ENCODE results near the gene SLC25A43.
"Not testable (repeated sequence)": the region's sequence is repeated elsewhere in the genome, so short reads cannot be mapped to it uniquely, and the experiment has no call there.

The SLC25A43 gene

GRCh38 chrX:119423631-119424030 is 24.5 kb downstream of the SLC25A43 start:
- peaks cover 25% of the 10 kb centered on the region for H3K4me1 Mint-ChIP-seq

GRCh38 chrX:119424999-119425398 is 25.9 kb downstream of the SLC25A43 start:
- Mint-ChIP-seq H3K36me3 (peaks cover 11% of the 10 kb centered on the region), H3K4me1 (peaks cover 25% of the 10 kb centered on the region)

More at GRCh38 chrX:119423631-119424030, 24.5 kb downstream of the SLC25A43 start:
- H3K27ac Mint-ChIP-seq: no peak overlapping the region
- H3K9me3 Mint-ChIP-seq: no peaks in the 10 kb centered on the region
- no peak for ATAC-seq
- H3K36me3 Mint-ChIP-seq: peaks cover 18% of the 10 kb centered on the region
- no peak overlapping the region for H3K4me3 Mint-ChIP-seq
- no peaks in the 10 kb centered on the region for H3K27me3 Mint-ChIP-seq

GRCh38 chrX:119427024-119427794 is 28.1 kb downstream of the SLC25A43 start:
- H3K27me3 Mint-ChIP-seq: no peaks in the 10 kb centered on the region
- peaks cover 25% of the 10 kb centered on the region for H3K4me1 Mint-ChIP-seq
- peak; percentile 97 for ATAC-seq
- no peaks in the 10 kb centered on the region for H3K9me3 Mint-ChIP-seq
- H3K27ac Mint-ChIP-seq: peak overlapping the region; percentile 78
- H3K36me3 Mint-ChIP-seq: peaks cover 18% of the 10 kb centered on the region
- H3K4me3 Mint-ChIP-seq: no peak overlapping the region

More at GRCh38 chrX:119424999-119425398, 25.9 kb downstream of the SLC25A43 start:
- Mint-ChIP-seq H3K4me3 (no peak overlapping the region), H3K9me3 (no peaks in the 10 kb centered on the region), H3K27ac (peak overlapping the region; percentile 78), H3K27me3 (no peaks in the 10 kb centered on the region)
- no peak for ATAC-seq

DNA sequence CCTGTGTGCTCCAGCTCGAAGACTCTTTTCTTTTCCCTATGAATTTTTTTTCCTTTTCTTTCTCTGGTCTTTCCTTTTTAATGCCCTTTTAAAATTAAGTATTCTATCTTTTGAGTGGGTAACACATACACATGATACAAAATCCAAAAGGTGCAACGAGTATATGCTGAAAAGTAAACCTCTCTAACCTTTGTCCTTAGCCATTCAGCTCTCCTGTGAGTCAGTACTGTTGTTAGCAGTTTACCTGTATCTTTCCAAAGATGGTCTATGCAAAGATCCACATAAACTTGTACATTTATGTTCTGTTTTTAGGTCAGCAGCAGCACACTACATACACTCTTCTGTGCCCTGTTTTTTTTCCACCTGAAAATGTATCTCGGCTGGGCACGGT is 28.7 kb downstream of the SLC25A43 start:
- peaks cover 25% of the 10 kb centered on the region for H3K4me1 Mint-ChIP-seq
- H3K4me3 Mint-ChIP-seq: no peak overlapping the region
- H3K36me3 Mint-ChIP-seq: peaks cover 12% of the 10 kb centered on the region
- no peaks in the 10 kb centered on the region for H3K9me3 Mint-ChIP-seq
- ATAC-seq: no peak
- H3K27me3 Mint-ChIP-seq: no peaks in the 10 kb centered on the region
- peak overlapping the region; percentile 78 for H3K27ac Mint-ChIP-seq

- H3K9me3 Mint-ChIP-seq: no peaks in the 10 kb centered on the region
- ATAC-seq: no peak
- H3K27me3 Mint-ChIP-seq: no peaks in the 10 kb centered on the region
- H3K36me3 Mint-ChIP-seq: peaks cover 23% of the 10 kb centered on the region
- no peak overlapping the region for H3K27ac Mint-ChIP-seq
- no peak overlapping the region for H3K4me3 Mint-ChIP-seq
- H3K4me1 Mint-ChIP-seq: peaks cover 25% of the 10 kb centered on the region
Observed at GRCh38 chrX:119429471-119429870, 30.3 kb downstream of the SLC25A43 start.

- H3K27me3 Mint-ChIP-seq, ATAC-seq: not testable (repeated sequence)
Observed at GRCh38 chrX:119441295-119441694, 42.2 kb downstream of the SLC25A43 start.

GRCh38 chrX:119442286-119442685 is 43.1 kb downstream of the SLC25A43 start:
- ATAC-seq: no peak

More at GRCh38 chrX:119441295-119441694, 42.2 kb downstream of the SLC25A43 start:
- not testable (repeated sequence) for H3K4me1 Mint-ChIP-seq, H3K9me3 Mint-ChIP-seq, H3K36me3 Mint-ChIP-seq, H3K4me3 Mint-ChIP-seq, H3K27ac Mint-ChIP-seq

GRCh38 chrX:119453202-119453601 is 54.1 kb downstream of the SLC25A43 start:
- no peak for ATAC-seq
- no peaks in the 10 kb centered on the region for H3K9me3 Mint-ChIP-seq
- no peaks in the 10 kb centered on the region for H3K27me3 Mint-ChIP-seq
- no peak overlapping the region for H3K27ac Mint-ChIP-seq
- peaks cover 39% of the 10 kb centered on the region for H3K36me3 Mint-ChIP-seq
- H3K4me1 Mint-ChIP-seq: no peaks in the 10 kb centered on the region
- H3K4me3 Mint-ChIP-seq: no peak overlapping the region

More at GRCh38 chrX:119442286-119442685, 43.1 kb downstream of the SLC25A43 start:
- no peaks in the 10 kb centered on the region for H3K36me3 Mint-ChIP-seq
- H3K9me3 Mint-ChIP-seq: no peaks in the 10 kb centered on the region
- no peak overlapping the region for H3K27ac Mint-ChIP-seq
- no peak overlapping the region for H3K4me3 Mint-ChIP-seq
- H3K27me3 Mint-ChIP-seq: no peaks in the 10 kb centered on the region
- H3K4me1 Mint-ChIP-seq: no peaks in the 10 kb centered on the region

DNA sequence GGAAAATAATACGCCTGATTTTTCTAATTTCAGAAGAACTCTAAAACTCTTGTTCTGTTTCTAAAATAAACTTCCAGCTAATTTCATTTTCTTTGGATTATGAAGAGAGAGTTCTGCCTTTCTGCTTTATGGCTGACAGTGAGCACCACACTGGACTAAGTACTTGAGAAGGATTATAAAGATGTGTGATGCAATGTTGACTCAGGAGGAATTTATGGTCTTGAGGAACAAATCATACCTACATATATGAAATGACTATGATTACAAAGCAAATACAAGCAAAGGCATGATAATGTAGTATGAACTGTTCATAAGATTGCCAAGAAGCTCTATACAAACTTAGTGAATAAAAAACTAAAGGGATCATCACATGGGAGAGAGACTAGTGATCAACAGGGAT is 56.1 kb downstream of the SLC25A43 start:
- Mint-ChIP-seq H3K27ac (no peak overlapping the region), H3K4me1 (no peaks in the 10 kb centered on the region), H3K36me3 (peaks cover 35% of the 10 kb centered on the region), H3K4me3 (no peak overlapping the region), H3K27me3 (no peaks in the 10 kb centered on the region), H3K9me3 (no peaks in the 10 kb centered on the region)
- no peak for ATAC-seq

- Mint-ChIP-seq H3K27ac (peak overlapping the region; percentile 13), H3K9me3 (no peaks in the 10 kb centered on the region), H3K4me1 (no peaks in the 10 kb centered on the region), H3K27me3 (no peaks in the 10 kb centered on the region), H3K4me3 (no peak overlapping the region), H3K36me3 (peaks cover 11% of the 10 kb centered on the region)
- ATAC-seq: no peak
Observed at GRCh38 chrX:119459181-119459580, 60.0 kb downstream of the SLC25A43 start.

DNA sequence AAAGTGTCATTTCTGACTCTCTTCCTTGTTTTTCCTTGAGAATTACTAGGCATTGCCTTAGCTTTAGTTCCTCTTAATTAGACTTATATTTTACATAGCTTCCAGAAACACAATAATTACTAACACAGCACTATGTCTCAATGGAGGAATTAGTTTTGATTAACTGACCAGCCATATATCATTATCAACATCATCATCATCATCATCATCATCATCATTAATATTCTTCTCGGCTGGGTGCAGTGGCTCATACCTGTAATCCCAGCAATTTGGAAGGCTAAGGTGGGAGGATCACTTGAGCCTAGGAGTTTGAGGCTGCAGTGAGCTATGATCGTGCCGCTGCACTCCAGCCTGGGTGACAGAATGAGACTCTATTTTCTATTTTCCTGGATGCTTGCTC is 66.4 kb downstream of the SLC25A43 start:
- H3K4me1 Mint-ChIP-seq: peaks cover 15% of the 10 kb centered on the region
- no peak overlapping the region for H3K27ac Mint-ChIP-seq
- no peaks in the 10 kb centered on the region for H3K9me3 Mint-ChIP-seq
- no peak for ATAC-seq
- no peak overlapping the region for H3K4me3 Mint-ChIP-seq
- H3K36me3 Mint-ChIP-seq: peaks cover 5% of the 10 kb centered on the region
- no peaks in the 10 kb centered on the region for H3K27me3 Mint-ChIP-seq

GRCh38 chrX:119466970-119467369 is 67.8 kb downstream of the SLC25A43 start:
- Mint-ChIP-seq H3K27ac (no peak overlapping the region), H3K4me1 (peaks cover 15% of the 10 kb centered on the region), H3K4me3 (no peak overlapping the region), H3K9me3 (no peaks in the 10 kb centered on the region), H3K27me3 (no peaks in the 10 kb centered on the region), H3K36me3 (peaks cover 5% of the 10 kb centered on the region)
- no peak for ATAC-seq

GRCh38 chrX:119467433-119467832 is 68.3 kb downstream of the SLC25A43 start:
- ATAC-seq: no peak
- Mint-ChIP-seq H3K27me3 (no peaks in the 10 kb centered on the region), H3K4me1 (peaks cover 15% of the 10 kb centered on the region), H3K27ac (peak overlapping the region; percentile 94), H3K4me3 (no peak overlapping the region), H3K36me3 (peaks cover 5% of the 10 kb centered on the region), H3K9me3 (no peaks in the 10 kb centered on the region)

- H3K4me3 Mint-ChIP-seq: peak within 1 kb of the TSS; percentile 93
- peaks cover 5% of the 10 kb centered on the region for H3K36me3 Mint-ChIP-seq
- H3K9me3 Mint-ChIP-seq: no peaks in the 10 kb centered on the region
- peak within 1 kb of the TSS; percentile 94 for H3K27ac Mint-ChIP-seq
- H3K4me1 Mint-ChIP-seq: peaks cover 15% of the 10 kb centered on the region
- H3K27me3 Mint-ChIP-seq: no peaks in the 10 kb centered on the region
- peak; percentile 97 for ATAC-seq
Observed at GRCh38 chrX:119467842-119468550, 68.9 kb downstream of the SLC25A43 start, which contains the start of gene SLC25A5. Gene SLC25A5 (plus strand): TSS chrX:119468444. CDS start chrX:119468516, 72 bp downstream.

- H3K4me3 Mint-ChIP-seq: peak overlapping the region; percentile 93
- peaks cover 5% of the 10 kb centered on the region for H3K36me3 Mint-ChIP-seq
- ATAC-seq: peak; percentile 90
- no peaks in the 10 kb centered on the region for H3K27me3 Mint-ChIP-seq
- peak overlapping the region; percentile 94 for H3K27ac Mint-ChIP-seq
- H3K4me1 Mint-ChIP-seq: peaks cover 15% of the 10 kb centered on the region
- no peaks in the 10 kb centered on the region for H3K9me3 Mint-ChIP-seq
Observed at GRCh38 chrX:119468551-119469312, 69.6 kb downstream of the SLC25A43 start.

Measured in stimulated activated memory B cell treated with anti-CD40 and anti-IgM and Interleukin-4, amounts not matched to agents 10 μg/mL and 1 μg/mL and 100 μg/mL, for 72 hours (primary cell).